Liver (tissue), 3 donors: ENCODE data around the gene IQUB.

Experiments
- ATF3 ChIP-seq: IDR thresholded peaks from 2 replicates; pipeline ENCODE4 v1.6.1; 2016; ENCODE audit warnings: antibody characterized with exemption
- EGR1 ChIP-seq, 2 donors: IDR thresholded peaks; 2 replicates each; pipeline ENCODE4 v1.6.1; 2016 to 2018; ENCODE audit warnings: antibody characterized with exemption in 2 of 2, low read depth in 2 of 2
- FOXA1 ChIP-seq: IDR thresholded peaks from 2 replicates; pipeline ENCODE4 v1.6.1; 2016; ENCODE audit warnings: antibody characterized with exemption
- GABPA ChIP-seq, 2 donors: IDR thresholded peaks in 1 of 2; conservative IDR thresholded peaks in 1 of 2; 2 replicates each; pipeline ENCODE4 v1.6.1; 2016; ENCODE audit warnings: antibody characterized with exemption in 2 of 2, mild to moderate bottlenecking in 1 of 2, moderate library complexity in 1 of 2
- JUND ChIP-seq, 2 donors: IDR thresholded peaks; 2 replicates each; pipeline ENCODE4 v1.6.1; 2016; ENCODE audit warnings: antibody characterized with exemption in 2 of 2
- MAX ChIP-seq: IDR thresholded peaks from 2 replicates; pipeline ENCODE4 v1.6.1; 2016; ENCODE audit warnings: antibody characterized with exemption
- NR2F2 ChIP-seq: IDR thresholded peaks from 2 replicates; pipeline ENCODE4 v1.6.1; 2016; ENCODE audit warnings: antibody characterized with exemption
- RAD21 ChIP-seq, 2 donors: IDR thresholded peaks; 2 replicates each; pipeline ENCODE4 v1.6.1; 2016; ENCODE audit warnings: antibody characterized with exemption in 2 of 2, mild to moderate bottlenecking in 2 of 2
- REST ChIP-seq: IDR thresholded peaks from 2 replicates; pipeline ENCODE4 v1.6.1; 2016; ENCODE audit warnings: antibody characterized with exemption, mild to moderate bottlenecking
- RXRA ChIP-seq, 2 donors: IDR thresholded peaks; 2 replicates each; pipeline ENCODE4 v1.6.1; 2017 to 2018; ENCODE audit warnings: antibody characterized with exemption in 2 of 2, mild to moderate bottlenecking in 1 of 2
- TAF1 ChIP-seq: conservative IDR thresholded peaks from 2 replicates; pipeline ENCODE4 v1.6.1; 2016; ENCODE audit warnings: antibody characterized with exemption, mild to moderate bottlenecking
- YY1 ChIP-seq: IDR thresholded peaks from 2 replicates; pipeline ENCODE4 v1.6.1; 2016; ENCODE audit warnings: antibody characterized with exemption, mild to moderate bottlenecking
- TF ChIP-seq, protein P1 (sequence below): fragments of 150-350 bp; IDR thresholded peaks from 2 replicates; pipeline ENCODE4 v1.5.1; 2017; ENCODE audit warnings: improper control_type of control experiment, low read depth, low read length; ENCODE audit not compliant: missing input control
- donor health status: healthy.
- donor health status: healthy.

DNA sequence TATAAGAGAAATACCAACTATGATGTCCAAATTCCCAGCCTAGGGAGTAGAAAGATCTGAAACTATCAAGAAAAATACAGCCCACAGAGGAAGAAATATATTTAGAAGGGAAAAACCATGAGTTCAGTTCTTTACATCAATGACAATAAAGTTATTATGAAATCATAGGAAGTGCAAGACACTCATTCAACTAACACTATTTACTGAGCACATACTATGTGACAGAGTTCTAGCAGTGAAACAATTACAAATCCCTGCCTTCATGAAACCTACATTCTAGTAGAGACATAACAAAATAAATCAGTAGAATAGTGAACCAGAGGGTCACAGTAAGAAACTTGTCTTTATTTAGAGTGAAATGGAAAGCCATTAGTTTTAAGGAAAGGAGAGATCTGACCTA lies 21.1 kb upstream of the IQUB start:
- TF ChIP-seq, protein P1, sequence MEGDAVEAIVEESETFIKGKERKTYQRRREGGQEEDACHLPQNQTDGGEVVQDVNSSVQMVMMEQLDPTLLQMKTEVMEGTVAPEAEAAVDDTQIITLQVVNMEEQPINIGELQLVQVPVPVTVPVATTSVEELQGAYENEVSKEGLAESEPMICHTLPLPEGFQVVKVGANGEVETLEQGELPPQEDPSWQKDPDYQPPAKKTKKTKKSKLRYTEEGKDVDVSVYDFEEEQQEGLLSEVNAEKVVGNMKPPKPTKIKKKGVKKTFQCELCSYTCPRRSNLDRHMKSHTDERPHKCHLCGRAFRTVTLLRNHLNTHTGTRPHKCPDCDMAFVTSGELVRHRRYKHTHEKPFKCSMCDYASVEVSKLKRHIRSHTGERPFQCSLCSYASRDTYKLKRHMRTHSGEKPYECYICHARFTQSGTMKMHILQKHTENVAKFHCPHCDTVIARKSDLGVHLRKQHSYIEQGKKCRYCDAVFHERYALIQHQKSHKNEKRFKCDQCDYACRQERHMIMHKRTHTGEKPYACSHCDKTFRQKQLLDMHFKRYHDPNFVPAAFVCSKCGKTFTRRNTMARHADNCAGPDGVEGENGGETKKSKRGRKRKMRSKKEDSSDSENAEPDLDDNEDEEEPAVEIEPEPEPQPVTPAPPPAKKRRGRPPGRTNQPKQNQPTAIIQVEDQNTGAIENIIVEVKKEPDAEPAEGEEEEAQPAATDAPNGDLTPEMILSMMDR, result no peak
- TF ChIP-seq JUND (IDR thresholded peaks at IDR 0.05) (no peak), REST (no peak), NR2F2 (no peak), RAD21 (IDR thresholded peaks at IDR 0.05) (no peak), TAF1 (no peak), MAX (no peak), GABPA (IDR thresholded peaks at IDR 0.05 in 1 of 2, conservative IDR thresholded peaks at IDR 0.05 in 1 of 2) (no peak), RXRA (IDR thresholded peaks at IDR 0.05) (no peak), YY1 (no peak), ATF3 (no peak), FOXA1 (no peak), EGR1 (IDR thresholded peaks at IDR 0.05; ENCODE audit: low read depth in 2 of 2) (no peak)
